Activated CD8-positive, alpha-beta memory T cell treated with anti-CD3 and anti-CD28 coated beads for 36 hours (primary cell): ENCODE measurements around the gene ZBTB4. TPM values are rescaled to one million over a fixed set of nuclear protein-coding genes. Genes with fewer than 3 reads are reported as not detected.

Source experiments
- CTCF ChIA-PET: fragments of 350-600 bp; sonication (Branson Sonifier 250); formaldehyde crosslinking; loops from one replicate; lab custom pipeline; 2021; ENCODE audit warnings: antibody characterized with exemption; lab: Charles Lee
- POLR2A ChIA-PET: fragments of 350-600 bp; sonication (Branson Sonifier 250); formaldehyde crosslinking; loops from one replicate; lab custom pipeline; 2021; ENCODE audit warnings: antibody characterized with exemption; lab: Charles Lee
- total RNA-seq, 2 experiments: library from RNA; stranded (reverse); gene quantifications; one replicate each; pipeline ENCODE4 v1.2.3, GENCODE V29; 2021

The ZBTB4 gene
- total RNA-seq, 2 experiments from 2014 or later = 17.6 to 17.7 TPM

- CTCF ChIA-PET = interaction anchor here (1.1 kb wide), 1 partner anchor 17 kb away, joined by 3 read pairs; the partner anchor contains the start of gene ZBTB4
- POLR2A ChIA-PET = interaction anchor here (0.9 kb wide), 1 partner anchor 24 kb away, joined by 3 read pairs; no protein-coding TSS in a partner anchor
Observed at GRCh38 chr17:7462474-7463371, 16.7 kb downstream of the ZBTB4 start.

GRCh38 chr17:7460850-7461660 is 18.4 kb downstream of the ZBTB4 start:
- ChIA-PET POLR2A (no interaction called here), CTCF (interaction anchor here (0.6 kb wide), 1 partner anchor 35 kb away, joined by 3 read pairs; no protein-coding TSS in a partner anchor)

- CTCF ChIA-PET = interaction anchor here (0.7 kb wide), 1 partner anchor 778 kb away, joined by 3 read pairs; no protein-coding TSS in a partner anchor
- POLR2A ChIA-PET = interaction anchor here (0.6 kb wide), 1 partner anchor 198 kb away, joined by 3 read pairs; no protein-coding TSS in a partner anchor
Observed at GRCh38 chr17:7459961-7460545, 19.4 kb downstream of the ZBTB4 start.

- CTCF ChIA-PET = no interaction called here
- POLR2A ChIA-PET = interaction anchor here (1.2 kb wide), 1 partner anchor 28 kb away, joined by 4 read pairs; no protein-coding TSS in a partner anchor
Observed at GRCh38 chr17:7448461-7448860, 31.0 kb downstream of the ZBTB4 start.

- ChIA-PET POLR2A (no interaction called here), CTCF (interaction anchor here (0.6 to 2.0 kb wide), 5 partner anchors 9 to 141 kb away, joined by 3 to 8 read pairs (median 3); no protein-coding TSS in a partner anchor)
Observed at GRCh38 chr17:7445619-7445968, 33.8 kb downstream of the ZBTB4 start.

- POLR2A ChIA-PET = no interaction called here
- CTCF ChIA-PET = interaction anchor here (0.6 to 2.0 kb wide), 6 partner anchors 9 to 140 kb away, joined by 3 to 8 read pairs (median 3); no protein-coding TSS in a partner anchor
Observed at GRCh38 chr17:7444682-7445618, 34.5 kb downstream of the ZBTB4 start, which contains the start of gene CHRNB1. CHRNB1 (plus strand) TSS chr17:7445061; CDS start chr17:7445128, 67 bp downstream.

- POLR2A ChIA-PET = interaction anchor here (0.5 to 1.0 kb wide), 2 partner anchors 11 to 139 kb away, joined by 4 to 10 read pairs; no protein-coding TSS in a partner anchor
- CTCF ChIA-PET = interaction anchor here (0.6 to 1.6 kb wide), 3 partner anchors 40 to 117 kb away, joined by 3 read pairs; partner anchors contain the start of gene TMEM256
Observed at GRCh38 chr17:7443499-7444485, 35.6 kb downstream of the ZBTB4 start.

- POLR2A ChIA-PET = no interaction called here
- CTCF ChIA-PET = interaction anchor here (1.1 to 2.6 kb wide), 2 partner anchors 12 to 86 kb away, joined by 3 to 11 read pairs; no protein-coding TSS in a partner anchor
Observed at GRCh38 chr17:7442142-7442541, 37.3 kb downstream of the ZBTB4 start.

- ChIA-PET CTCF (interaction anchor here (0.6 to 2.6 kb wide), 7 partner anchors 12 to 161 kb away, joined by 3 to 11 read pairs (median 3); partner anchors contain the start of gene TMEM95), POLR2A (interaction anchor here (0.6 to 0.9 kb wide), 5 partner anchors 14 to 80 kb away, joined by 3 to 6 read pairs (median 4); no protein-coding TSS in a partner anchor)
Observed at GRCh38 chr17:7441266-7441665, 38.2 kb downstream of the ZBTB4 start.

GRCh38 chr17:7440834-7441195 is 38.6 kb downstream of the ZBTB4 start:
- ChIA-PET CTCF (interaction anchor here (0.6 to 2.6 kb wide), 8 partner anchors 13 to 161 kb away, joined by 3 to 11 read pairs (median 3); partner anchors contain the start of gene TMEM95), POLR2A (interaction anchor here (0.6 to 0.9 kb wide), 5 partner anchors 14 to 80 kb away, joined by 3 to 6 read pairs (median 4); no protein-coding TSS in a partner anchor)

- POLR2A ChIA-PET = interaction anchor here (0.9 kb wide), 1 partner anchor 15 kb away, joined by 3 read pairs; no protein-coding TSS in a partner anchor
- CTCF ChIA-PET = interaction anchor here (0.6 to 2.6 kb wide), 5 partner anchors 13 to 86 kb away, joined by 3 to 11 read pairs (median 3); partner anchors contain the start of gene TMEM95
Observed at GRCh38 chr17:7440113-7440833, 39.2 kb downstream of the ZBTB4 start.

GRCh38 chr17:7439462-7440112 is 39.8 kb downstream of the ZBTB4 start, which contains the start of gene FGF11:
FGF11 (plus strand) TSS chr17:7439512; CDS start chr17:7439621, 109 bp downstream.
- ChIA-PET POLR2A (no interaction called here), CTCF (interaction anchor here (1.7 to 2.6 kb wide), 2 partner anchors 83 to 85 kb away, joined by 5 to 11 read pairs; partner anchors contain the start of gene TMEM95)

- POLR2A ChIA-PET = interaction anchor here (0.8 kb wide), 1 partner anchor 36 kb away, joined by 3 read pairs; no protein-coding TSS in a partner anchor
Observed at GRCh38 chr17:7438656-7439460, 40.6 kb downstream of the ZBTB4 start.

More at GRCh38 chr17:7438656-7439460, 40.6 kb downstream of the ZBTB4 start:
- CTCF ChIA-PET = interaction anchor here (1.2 to 1.3 kb wide), 2 partner anchors 82 to 122 kb away, joined by 3 to 6 read pairs; no protein-coding TSS in a partner anchor
